ENCODE measurements around the gene NOXRED1. TPM values are rescaled to one million over a fixed set of nuclear protein-coding genes. Genes with fewer than 3 reads are reported as not detected.

Gene NOXRED1
- polyA plus RNA-seq, 1 donor (not counting 4 experiments of a cell fraction or from before 2014, with no cell fraction given): 0.33 TPM

DNA sequence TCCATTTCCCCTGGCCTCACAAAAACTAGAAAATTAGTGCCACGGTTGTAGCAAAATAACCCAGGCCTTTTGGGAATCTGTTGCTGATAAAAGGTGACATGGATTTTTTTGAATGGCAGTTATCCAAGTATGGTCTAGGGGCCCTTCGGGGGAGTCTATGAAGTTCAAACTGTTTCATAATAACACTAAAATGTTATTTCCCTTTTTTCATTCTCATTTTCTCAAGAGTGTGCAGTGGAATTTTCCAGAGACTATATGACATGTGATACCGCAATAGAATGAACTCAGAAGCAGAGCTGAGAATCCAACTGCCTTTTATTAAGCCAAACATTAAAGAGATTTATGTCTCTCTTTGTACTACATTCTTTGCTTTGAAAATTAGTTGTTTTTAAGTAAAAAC is 75.6 kb downstream of the NOXRED1 start:
- Histone ChIP-seq H4K20me1 (ENCODE audit: control insufficient read depth, extremely low read depth, insufficient read depth, low read length) (no peaks in the 10 kb centered on the region), H3K9ac (ENCODE audit: control insufficient read depth, extremely low read depth, insufficient read depth, low read length) (no peak overlapping the region), H3K27ac (ENCODE audit: control insufficient read depth, insufficient read depth, low read length) (no peak overlapping the region), H3K4me3 (ENCODE audit: control insufficient read depth in 2 of 3, extremely low read depth in 1 of 3, insufficient read depth in 2 of 3, low read depth in 1 of 3, low read length in 3 of 3) (no peak overlapping the region), H3K79me2 (ENCODE audit: control insufficient read depth, insufficient read depth, low read length) (no peaks in the 10 kb centered on the region), H3K4me1 (ENCODE audit: control insufficient read depth, extremely low read depth, insufficient read depth, low read length) (no peaks in the 10 kb centered on the region), H3K9me3 (ENCODE audit: control insufficient read depth, low read depth, low read length) (no peaks in the 10 kb centered on the region), H2AFZ (ENCODE audit: control insufficient read depth, low read length) (no peak overlapping the region), H3K27me3 (ENCODE audit: control insufficient read depth, extremely low read depth, insufficient read depth, low read length) (no peaks in the 10 kb centered on the region), H3K9me1 (ENCODE audit: control insufficient read depth, extremely low read depth, insufficient read depth, low read length) (no peaks in the 10 kb centered on the region), H3K36me3 (ENCODE audit: control insufficient read depth in 2 of 2, extremely low read depth in 1 of 2, insufficient read depth in 2 of 2, low read length in 2 of 2) (peaks cover 2 to 3% of the 10 kb centered on the region in 2 experiments), H3K4me2 (ENCODE audit: control insufficient read depth, extremely low read depth, insufficient read depth, low read depth, low read length) (no peak overlapping the region)
- dilution Hi-C loops (cut with MboI; ENCODE audit: extremely low pct_ligation_motif_present, low sequenced_read_pairs): no loop called here
- TF ChIP-seq EZH2 (IDR thresholded peaks at IDR 0.05; ENCODE audit: low read length): no peak
- TF ChIP-seq, protein P1, sequence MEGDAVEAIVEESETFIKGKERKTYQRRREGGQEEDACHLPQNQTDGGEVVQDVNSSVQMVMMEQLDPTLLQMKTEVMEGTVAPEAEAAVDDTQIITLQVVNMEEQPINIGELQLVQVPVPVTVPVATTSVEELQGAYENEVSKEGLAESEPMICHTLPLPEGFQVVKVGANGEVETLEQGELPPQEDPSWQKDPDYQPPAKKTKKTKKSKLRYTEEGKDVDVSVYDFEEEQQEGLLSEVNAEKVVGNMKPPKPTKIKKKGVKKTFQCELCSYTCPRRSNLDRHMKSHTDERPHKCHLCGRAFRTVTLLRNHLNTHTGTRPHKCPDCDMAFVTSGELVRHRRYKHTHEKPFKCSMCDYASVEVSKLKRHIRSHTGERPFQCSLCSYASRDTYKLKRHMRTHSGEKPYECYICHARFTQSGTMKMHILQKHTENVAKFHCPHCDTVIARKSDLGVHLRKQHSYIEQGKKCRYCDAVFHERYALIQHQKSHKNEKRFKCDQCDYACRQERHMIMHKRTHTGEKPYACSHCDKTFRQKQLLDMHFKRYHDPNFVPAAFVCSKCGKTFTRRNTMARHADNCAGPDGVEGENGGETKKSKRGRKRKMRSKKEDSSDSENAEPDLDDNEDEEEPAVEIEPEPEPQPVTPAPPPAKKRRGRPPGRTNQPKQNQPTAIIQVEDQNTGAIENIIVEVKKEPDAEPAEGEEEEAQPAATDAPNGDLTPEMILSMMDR (optimal IDR thresholded peaks at IDR 0.05 in 1 of 3, IDR thresholded peaks at IDR 0.05 in 1 of 3, conservative IDR thresholded peaks at IDR 0.05 in 1 of 3; ENCODE audit: extremely low read depth in 1 of 3, insufficient read depth in 2 of 3, low read length in 3 of 3): no peak
- DNase-seq (ENCODE audit: low read depth, low spot score) (no peak), FAIRE-seq (no peak)

DNA sequence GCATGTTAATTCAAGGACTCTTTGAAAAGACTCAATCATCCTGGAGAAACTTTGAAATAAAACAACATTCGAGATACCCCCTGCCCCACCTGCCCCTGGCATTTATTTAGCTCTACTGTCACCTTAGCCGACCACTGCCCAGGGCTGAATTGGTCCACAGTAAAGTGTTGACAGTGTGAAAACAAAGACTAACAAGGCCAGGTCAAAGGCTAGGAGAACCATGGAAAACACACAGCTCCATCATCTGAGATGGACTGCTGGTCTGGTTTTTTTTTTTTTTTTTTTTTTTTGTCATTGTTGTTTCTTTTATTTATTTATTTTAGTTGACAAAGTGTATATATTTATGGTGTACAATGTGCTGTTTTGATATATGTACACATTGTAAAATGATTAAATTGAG is 76.8 kb downstream of the NOXRED1 start:
- peaks cover 2 to 9% of the 10 kb centered on the region in 2 experiments for H3K36me3 ChIP-seq (ENCODE audit: control insufficient read depth in 2 of 2, extremely low read depth in 1 of 2, insufficient read depth in 2 of 2, low read length in 2 of 2)
- H4K20me1 ChIP-seq (ENCODE audit: control insufficient read depth, extremely low read depth, insufficient read depth, low read length): no peaks in the 10 kb centered on the region
- H3K4me3 ChIP-seq (ENCODE audit: control insufficient read depth in 2 of 3, extremely low read depth in 1 of 3, insufficient read depth in 2 of 3, low read depth in 1 of 3, low read length in 3 of 3): no peak overlapping the region
- no peak for DNase-seq (ENCODE audit: low read depth, low spot score)
- H3K79me2 ChIP-seq (ENCODE audit: control insufficient read depth, insufficient read depth, low read length): no peaks in the 10 kb centered on the region
- H3K9me3 ChIP-seq (ENCODE audit: control insufficient read depth, low read depth, low read length): no peaks in the 10 kb centered on the region
- no peaks in the 10 kb centered on the region for H3K9me1 ChIP-seq (ENCODE audit: control insufficient read depth, extremely low read depth, insufficient read depth, low read length)
- dilution Hi-C loops (cut with MboI; ENCODE audit: extremely low pct_ligation_motif_present, low sequenced_read_pairs): no loop called here
- H3K9ac ChIP-seq (ENCODE audit: control insufficient read depth, extremely low read depth, insufficient read depth, low read length): no peak overlapping the region
- H3K27me3 ChIP-seq (ENCODE audit: control insufficient read depth, extremely low read depth, insufficient read depth, low read length): no peaks in the 10 kb centered on the region
- no peak overlapping the region for H3K27ac ChIP-seq (ENCODE audit: control insufficient read depth, insufficient read depth, low read length)
- no peak for FAIRE-seq
- H3K4me2 ChIP-seq (ENCODE audit: control insufficient read depth, extremely low read depth, insufficient read depth, low read depth, low read length): no peak overlapping the region
- no peaks in the 10 kb centered on the region for H3K4me1 ChIP-seq (ENCODE audit: control insufficient read depth, extremely low read depth, insufficient read depth, low read length)
- TF ChIP-seq, protein P1 (optimal IDR thresholded peaks at IDR 0.05 in 1 of 3, IDR thresholded peaks at IDR 0.05 in 1 of 3, conservative IDR thresholded peaks at IDR 0.05 in 1 of 3; ENCODE audit: extremely low read depth in 1 of 3, insufficient read depth in 2 of 3, low read length in 3 of 3): no peak
- no peak for TF ChIP-seq EZH2 (IDR thresholded peaks at IDR 0.05; ENCODE audit: low read length)
- H2AFZ ChIP-seq (ENCODE audit: control insufficient read depth, low read length): no peak overlapping the region
